ENCODE measurements around the gene TRIP6. TPM values are rescaled to one million over a fixed set of nuclear protein-coding genes. Genes with fewer than 3 reads are reported as not detected.

Gene TRIP6
- total RNA-seq, 1 donor from 2014 or later = 70.3 TPM

GRCh38 chr7:100859856-100860255 lies 7.3 kb upstream of the TRIP6 start:
- no peak for TF ChIP-seq CTCF (IDR thresholded peaks at IDR 0.05; ENCODE audit: insufficient read depth, low read length, severe bottlenecking)
- DNase-seq (ENCODE audit: low read depth) = no peak
- Histone ChIP-seq H3K4me3 (ENCODE audit: low read depth, low read length) (no peak overlapping the region), H3K27me3 (ENCODE audit: control insufficient read depth, insufficient read depth, low read length) (no peaks in the 10 kb centered on the region), H3K36me3 (ENCODE audit: control insufficient read depth, insufficient read depth, low read length) (peaks cover 18% of the 10 kb centered on the region)
- no peak for FAIRE-seq

- no peak for DNase-seq (ENCODE audit: low read depth)
- FAIRE-seq = no peak
- no peaks in the 10 kb centered on the region for H3K27me3 ChIP-seq (ENCODE audit: control insufficient read depth, insufficient read depth, low read length)
- TF ChIP-seq CTCF (IDR thresholded peaks at IDR 0.05; ENCODE audit: insufficient read depth, low read length, severe bottlenecking) = no peak
- peaks cover 15% of the 10 kb centered on the region for H3K36me3 ChIP-seq (ENCODE audit: control insufficient read depth, insufficient read depth, low read length)
- no peak overlapping the region for H3K4me3 ChIP-seq (ENCODE audit: low read depth, low read length)
These were observed 6.2 kb upstream of the TRIP6 start for GRCh38 chr7:100860702-100861615.

GRCh38 chr7:100861616-100861985 lies 5.6 kb upstream of the TRIP6 start:
- no peak for FAIRE-seq
- TF ChIP-seq CTCF (IDR thresholded peaks at IDR 0.05; ENCODE audit: insufficient read depth, low read length, severe bottlenecking) = no peak
- peaks cover 15% of the 10 kb centered on the region for H3K36me3 ChIP-seq (ENCODE audit: control insufficient read depth, insufficient read depth, low read length)

GRCh38 chr7:100863406-100863950 lies 3.7 kb upstream of the TRIP6 start:
- no peak overlapping the region for H3K4me3 ChIP-seq (ENCODE audit: low read depth, low read length)
- peaks cover 15% of the 10 kb centered on the region for H3K36me3 ChIP-seq (ENCODE audit: control insufficient read depth, insufficient read depth, low read length)
- no peak for TF ChIP-seq CTCF (IDR thresholded peaks at IDR 0.05; ENCODE audit: insufficient read depth, low read length, severe bottlenecking)
- FAIRE-seq = no peak
- no peak for DNase-seq (ENCODE audit: low read depth)
- H3K27me3 ChIP-seq (ENCODE audit: control insufficient read depth, insufficient read depth, low read length) = no peaks in the 10 kb centered on the region

More at GRCh38 chr7:100861616-100861985, 5.6 kb upstream of the TRIP6 start:
- Histone ChIP-seq H3K27me3 (ENCODE audit: control insufficient read depth, insufficient read depth, low read length) (no peaks in the 10 kb centered on the region), H3K4me3 (ENCODE audit: low read depth, low read length) (no peak overlapping the region)
- DNase-seq (ENCODE audit: low read depth) = no peak

GRCh38 chr7:100864263-100864845 lies 2.8 kb upstream of the TRIP6 start:
- H3K4me3 ChIP-seq (ENCODE audit: low read depth, low read length) = no peak overlapping the region
- DNase-seq (ENCODE audit: low read depth) (no peak), FAIRE-seq (no peak)
- no peak for TF ChIP-seq CTCF (IDR thresholded peaks at IDR 0.05; ENCODE audit: insufficient read depth, low read length, severe bottlenecking)
- H3K27me3 ChIP-seq (ENCODE audit: control insufficient read depth, insufficient read depth, low read length) = no peaks in the 10 kb centered on the region
- peaks cover 19% of the 10 kb centered on the region for H3K36me3 ChIP-seq (ENCODE audit: control insufficient read depth, insufficient read depth, low read length)
